Right hindlimb (tissue), 1 donor: Measurements from ENCODE around the gene NTN1.
"Not testable (repeated sequence)": the region's sequence is repeated elsewhere in the genome, so short reads cannot be mapped to it uniquely, and the experiment has no call there.

Experiments
- DNase-seq: peaks from one replicate; pipeline ENCODE4 v3.0.0-alpha.2; 2018

The NTN1 gene

GRCh38 chr17:9256751-9257629 is 235.7 kb downstream of the NTN1 start:
- DNase-seq = no peak

DNA sequence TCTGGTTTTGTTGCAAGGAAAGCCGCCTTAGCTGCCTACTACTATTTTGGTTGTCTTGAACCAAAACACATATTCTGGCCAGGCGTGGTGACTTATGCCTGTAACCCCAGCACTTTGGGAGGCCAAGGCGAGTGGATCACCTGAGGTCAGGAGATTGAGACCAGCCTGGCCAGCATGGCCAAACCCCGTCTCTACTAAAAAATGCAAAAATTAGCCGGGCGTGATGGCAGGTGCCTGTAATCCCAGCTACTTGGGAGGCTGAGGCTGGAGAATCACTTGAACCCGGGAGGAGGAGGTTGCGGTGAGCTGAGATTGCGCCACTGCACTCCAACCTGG is 236.3 kb downstream of the NTN1 start:
- DNase-seq = not testable (repeated sequence)

DNA sequence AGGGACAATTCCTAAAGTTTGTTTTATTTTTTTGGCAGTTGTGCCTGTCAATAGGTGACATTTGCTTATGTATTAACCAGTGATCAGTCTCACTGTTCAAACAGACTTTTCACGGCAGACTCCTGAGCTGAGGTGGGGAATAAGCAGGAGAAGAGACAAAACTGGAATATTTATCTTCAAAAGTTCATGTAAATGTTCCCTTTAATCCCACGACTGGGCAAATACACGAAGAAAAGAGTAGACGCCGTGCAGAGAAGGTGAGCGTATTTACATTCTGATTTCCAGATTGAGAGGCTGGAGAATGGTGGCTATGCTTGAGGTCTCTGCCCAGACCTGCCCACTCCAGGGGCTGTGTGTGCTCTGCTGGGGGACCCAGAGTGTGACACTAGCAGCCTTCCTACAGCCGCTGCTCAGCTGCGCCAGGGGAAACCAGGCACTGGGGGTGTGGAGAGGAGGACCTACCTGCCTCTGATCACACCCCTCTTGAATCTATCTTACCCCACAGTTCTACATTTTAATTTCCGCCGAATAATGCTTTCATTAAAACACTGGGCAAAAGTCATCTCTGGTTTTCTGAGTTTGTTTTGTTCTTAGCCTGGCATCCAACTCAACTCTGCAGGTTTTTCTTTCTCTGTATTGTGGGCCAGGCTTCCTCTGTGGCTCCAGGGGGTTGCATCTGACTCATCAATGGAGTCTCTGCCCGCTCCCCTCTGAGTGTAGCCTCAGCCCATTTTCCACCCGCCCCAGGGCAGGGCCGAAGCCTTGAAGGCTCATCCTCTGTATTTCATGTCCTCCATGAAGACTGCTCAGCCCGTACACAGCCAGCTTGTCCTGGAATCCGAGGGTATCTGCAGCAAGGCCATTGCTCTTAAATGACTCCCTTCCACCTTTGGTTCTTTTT is 237.1 kb downstream of the NTN1 start:
- no peak for DNase-seq

GRCh38 chr17:9259419-9259818 is 238.1 kb downstream of the NTN1 start:
- peak; percentile 52 for DNase-seq

DNA sequence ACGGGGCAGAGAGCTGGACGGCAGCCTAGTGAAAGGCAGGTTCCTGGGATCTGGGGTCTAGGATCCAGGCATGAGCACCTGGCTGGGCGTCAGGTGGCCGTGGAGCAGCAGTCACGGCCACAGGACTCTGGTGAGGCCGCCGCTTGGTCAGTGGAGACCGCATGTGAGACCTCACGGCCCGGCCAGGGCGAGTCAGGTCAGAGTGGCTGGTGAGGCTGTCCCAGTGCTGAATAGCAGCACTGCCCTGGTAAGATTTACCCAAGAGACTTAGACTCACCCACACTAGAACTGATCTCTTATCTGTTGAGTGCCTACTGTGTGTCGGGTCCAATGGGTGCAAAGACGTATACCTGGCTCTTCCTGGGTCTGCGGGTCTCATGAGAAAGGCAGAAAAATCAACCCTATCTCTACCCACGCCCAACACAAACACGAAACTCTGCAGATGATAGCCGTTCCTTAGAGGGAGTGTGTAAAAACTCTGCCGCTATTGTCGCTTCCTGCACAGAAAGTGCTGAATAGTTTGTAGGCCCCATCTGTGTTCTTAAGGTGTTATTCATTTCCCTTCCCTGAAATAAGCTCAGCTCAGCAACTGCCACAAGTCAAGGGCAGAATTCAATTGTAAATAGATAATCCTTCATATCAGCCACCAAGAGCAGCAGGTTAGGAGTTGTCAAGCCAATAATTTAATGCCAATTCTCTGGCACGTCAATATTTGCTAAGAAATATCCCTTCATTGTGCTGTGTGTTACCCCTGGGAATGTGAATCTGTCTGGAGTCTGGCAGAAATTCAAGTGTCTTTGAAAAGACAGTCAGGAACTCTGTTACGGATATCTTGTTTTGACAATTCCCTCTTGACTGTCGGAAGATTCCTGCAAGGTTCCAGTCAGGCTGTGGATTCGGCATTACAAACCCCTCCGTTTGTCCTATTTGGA is 240.0 kb downstream of the NTN1 start:
- DNase-seq = no peak

DNA sequence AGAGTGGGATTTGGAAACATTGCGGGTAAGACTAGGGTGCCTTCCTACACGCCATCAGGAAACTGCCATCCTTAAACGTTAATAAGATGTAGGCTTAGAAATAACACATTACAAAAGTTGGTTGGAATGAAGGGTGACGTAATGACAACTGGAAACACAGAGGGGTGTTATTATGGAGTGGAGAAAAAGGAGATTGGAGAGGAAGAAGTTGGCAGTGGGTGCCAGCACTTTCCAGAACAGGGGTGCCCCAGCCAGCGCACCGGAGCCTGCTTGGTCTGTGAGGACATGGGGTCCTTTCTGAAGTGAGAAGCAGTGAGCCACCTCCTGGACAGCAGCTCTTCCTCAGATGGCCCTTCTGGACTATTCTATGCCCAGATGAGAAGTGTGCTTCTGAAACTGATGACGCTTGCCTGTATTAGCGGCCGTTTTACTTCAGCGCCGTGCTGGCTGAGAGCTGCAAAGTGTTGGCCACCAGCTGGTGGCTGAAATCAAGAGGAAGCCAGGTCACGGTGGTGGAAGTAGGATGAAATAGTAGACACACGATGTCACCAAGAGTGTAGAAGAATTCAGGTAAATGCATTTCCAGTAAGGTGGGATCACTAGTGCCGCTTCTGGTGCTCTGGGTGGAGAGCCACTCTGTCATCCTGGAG is 244.8 kb downstream of the NTN1 start:
- DNase-seq = no peak

DNA sequence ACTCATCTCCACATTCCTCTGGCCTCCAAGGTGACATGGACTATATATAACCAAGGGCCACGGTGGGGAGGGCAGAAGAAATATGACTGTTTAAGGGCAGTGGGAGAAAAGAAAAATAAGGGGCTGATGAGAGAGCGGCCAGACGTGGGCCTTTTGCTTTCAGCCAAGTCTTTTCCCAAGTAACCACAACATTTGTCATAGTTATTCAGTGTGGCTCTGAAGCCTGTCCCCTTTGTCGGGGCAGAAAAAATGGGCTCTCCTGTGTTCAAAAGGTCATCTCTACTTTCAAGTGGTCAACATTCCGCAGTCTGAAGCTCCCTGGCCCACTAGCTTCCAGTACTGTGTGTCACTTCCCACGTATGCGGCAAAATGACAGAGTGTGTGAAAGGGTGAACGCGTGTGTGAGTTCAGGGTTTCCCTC is 245.4 kb downstream of the NTN1 start:
- no peak for DNase-seq

DNA sequence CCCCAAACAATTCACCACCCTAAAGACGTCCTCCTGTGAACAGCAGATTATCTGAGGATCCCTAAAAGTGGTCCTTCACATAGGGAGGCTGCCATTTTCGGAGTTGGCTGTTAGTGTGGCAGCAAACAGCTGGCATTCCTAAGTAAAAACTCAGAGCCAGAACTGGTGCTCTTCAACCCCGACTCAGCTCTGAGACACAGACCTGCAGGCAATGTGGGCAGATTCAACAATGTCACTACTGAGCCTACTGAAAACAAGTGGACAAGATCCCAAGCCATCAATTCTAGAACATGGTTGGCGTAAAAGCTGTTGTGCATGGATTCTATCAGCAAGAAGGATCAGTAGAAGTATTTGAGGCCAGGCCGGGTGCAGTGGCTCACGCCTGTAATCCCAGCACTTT is 247.2 kb downstream of the NTN1 start:
- no peak for DNase-seq

GRCh38 chr17:9269350-9270035 is 248.2 kb downstream of the NTN1 start:
- DNase-seq = no peak

- no peak for DNase-seq
These were observed 249.6 kb downstream of the NTN1 start for GRCh38 chr17:9270921-9271320.

- no peak for DNase-seq
These were observed 250.7 kb downstream of the NTN1 start for GRCh38 chr17:9271989-9272388.

DNA sequence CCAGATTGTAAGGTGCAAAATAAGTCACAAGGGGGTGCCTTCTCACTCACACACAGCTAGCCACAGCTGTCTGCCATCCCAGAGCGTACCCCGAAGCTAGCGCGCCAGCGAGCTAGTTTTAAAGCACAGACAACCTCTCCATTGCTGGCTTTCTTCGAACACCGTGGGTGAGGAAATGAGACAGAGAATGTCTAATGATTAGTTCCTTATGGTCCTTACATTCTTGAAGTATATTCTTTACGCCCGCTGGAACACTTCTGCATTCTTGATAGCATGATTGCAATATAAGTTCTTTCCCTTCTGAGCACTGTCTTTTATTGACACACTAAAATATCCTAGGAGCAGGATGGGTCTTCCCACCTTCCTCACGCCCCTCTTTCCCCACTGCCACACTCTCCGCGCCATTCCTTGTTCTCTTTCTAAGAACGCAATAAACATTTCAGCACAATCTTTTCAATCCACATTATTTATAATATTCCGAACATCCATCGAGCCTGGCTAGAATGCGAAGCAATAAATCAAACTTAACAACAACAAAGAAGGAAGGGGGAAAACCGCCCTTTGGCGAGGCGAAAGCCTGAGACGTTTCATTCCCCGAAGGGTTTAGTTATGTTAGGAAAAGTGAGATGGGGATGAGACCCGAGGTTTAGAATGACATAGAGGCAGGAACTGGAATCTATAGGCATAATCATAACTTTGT is 251.3 kb downstream of the NTN1 start:
- DNase-seq = peak; percentile 57

DNA sequence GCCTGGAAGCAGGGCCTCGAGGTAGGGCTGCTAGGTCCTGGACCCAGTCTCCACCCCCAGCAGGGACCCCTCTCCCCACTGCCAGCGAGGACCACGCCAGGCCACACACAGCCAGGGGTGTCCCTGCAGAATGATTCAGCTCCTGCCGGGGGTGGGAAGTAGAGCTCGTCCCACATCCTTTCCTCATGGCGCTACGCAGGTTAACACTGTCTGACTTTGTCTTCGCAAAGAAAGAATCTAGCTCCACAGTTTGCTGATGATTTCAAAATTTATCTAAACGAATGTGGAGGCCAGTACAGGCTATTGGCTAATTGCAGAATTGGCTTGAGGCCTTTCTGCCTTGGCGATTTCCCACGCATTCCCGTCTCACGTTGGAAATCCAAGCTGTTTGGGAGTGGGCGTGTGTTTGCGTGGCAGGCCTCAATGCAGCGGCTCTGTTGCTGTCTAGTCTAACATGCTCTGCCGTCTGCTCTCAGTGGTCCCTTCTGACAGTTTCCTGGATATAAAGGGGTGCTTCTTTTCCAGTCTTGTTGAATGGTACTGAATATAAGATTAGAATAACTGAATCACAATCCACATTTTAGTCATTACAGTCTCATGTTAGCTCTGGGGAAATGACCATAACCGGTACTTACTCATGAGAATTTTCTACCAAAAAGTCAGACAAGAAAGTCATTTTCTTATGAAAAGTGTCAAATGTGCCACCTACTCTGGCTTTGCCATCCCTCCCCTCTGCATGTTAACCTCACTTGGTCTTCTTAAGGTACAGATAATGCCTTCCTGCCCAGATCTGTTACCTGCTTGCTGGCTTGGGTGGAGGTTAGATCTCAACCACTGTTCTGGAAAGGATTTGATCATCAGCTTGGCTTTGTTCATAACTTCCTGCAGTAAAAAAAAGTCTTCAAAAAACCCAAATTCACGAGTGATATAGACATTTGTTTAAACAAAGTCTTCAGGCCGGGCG is 252.4 kb downstream of the NTN1 start:
- DNase-seq = peak; percentile 77

DNA sequence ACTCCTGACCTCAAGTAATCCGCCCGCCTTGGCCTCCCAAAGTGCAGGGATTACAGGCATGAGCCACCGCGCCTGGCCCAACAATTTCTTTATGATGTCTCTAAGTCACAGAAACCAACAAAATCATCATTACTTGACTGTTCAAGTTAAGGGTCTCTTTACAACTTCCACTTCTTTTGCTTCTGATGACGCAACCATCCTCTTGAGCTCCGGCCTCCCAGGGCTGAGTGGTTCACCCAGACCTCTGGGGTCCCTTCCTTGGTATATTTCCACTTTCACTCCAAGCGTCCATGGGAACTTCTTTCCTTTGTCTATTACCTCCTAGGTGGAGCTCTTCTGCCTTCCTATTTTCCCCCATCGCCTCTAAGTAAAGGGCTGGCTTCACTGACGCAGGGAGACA is 253.7 kb downstream of the NTN1 start:
- DNase-seq = no peak

GRCh38 chr17:9279893-9280292 is 258.6 kb downstream of the NTN1 start:
- no peak for DNase-seq

DNA sequence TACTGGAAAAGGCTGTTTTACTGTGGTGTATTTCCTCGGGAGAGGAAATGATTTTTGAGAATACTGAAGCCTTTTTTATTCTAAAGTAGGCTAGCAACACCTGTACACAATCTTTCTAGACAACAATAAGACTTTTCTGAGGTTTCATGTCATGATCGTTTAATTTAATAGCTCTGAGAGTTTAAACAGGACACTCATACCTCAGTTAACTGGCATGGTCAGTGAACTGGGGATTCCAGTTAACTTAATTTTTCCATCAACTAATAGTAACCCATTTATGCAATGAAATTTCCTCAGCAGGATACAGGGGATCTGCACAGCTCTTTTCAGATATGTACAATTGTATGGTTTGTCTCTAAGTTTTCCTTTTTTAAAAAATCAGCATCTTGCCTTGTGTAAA is 262.6 kb downstream of the NTN1 start:
- DNase-seq = no peak

DNA sequence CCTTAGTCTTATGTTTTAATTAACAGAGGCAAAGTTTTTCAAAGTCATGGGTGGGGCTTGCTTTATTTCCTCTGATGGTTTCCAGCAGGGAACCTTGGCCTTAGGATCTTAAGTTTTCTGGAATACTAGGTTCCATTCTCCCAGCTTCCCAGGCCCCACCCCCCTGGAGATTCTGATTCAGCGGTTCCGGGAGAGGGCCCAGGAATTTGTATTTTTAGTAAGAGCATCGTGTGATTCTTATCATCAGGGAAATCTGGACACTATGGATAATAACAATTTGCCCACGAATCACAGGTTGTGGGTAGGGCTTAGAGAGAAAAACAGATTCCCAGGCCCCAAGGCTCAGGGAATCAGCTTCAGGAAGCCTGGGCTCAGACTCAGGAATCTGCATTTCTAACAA is 263.6 kb downstream of the NTN1 start:
- DNase-seq = no peak

DNA sequence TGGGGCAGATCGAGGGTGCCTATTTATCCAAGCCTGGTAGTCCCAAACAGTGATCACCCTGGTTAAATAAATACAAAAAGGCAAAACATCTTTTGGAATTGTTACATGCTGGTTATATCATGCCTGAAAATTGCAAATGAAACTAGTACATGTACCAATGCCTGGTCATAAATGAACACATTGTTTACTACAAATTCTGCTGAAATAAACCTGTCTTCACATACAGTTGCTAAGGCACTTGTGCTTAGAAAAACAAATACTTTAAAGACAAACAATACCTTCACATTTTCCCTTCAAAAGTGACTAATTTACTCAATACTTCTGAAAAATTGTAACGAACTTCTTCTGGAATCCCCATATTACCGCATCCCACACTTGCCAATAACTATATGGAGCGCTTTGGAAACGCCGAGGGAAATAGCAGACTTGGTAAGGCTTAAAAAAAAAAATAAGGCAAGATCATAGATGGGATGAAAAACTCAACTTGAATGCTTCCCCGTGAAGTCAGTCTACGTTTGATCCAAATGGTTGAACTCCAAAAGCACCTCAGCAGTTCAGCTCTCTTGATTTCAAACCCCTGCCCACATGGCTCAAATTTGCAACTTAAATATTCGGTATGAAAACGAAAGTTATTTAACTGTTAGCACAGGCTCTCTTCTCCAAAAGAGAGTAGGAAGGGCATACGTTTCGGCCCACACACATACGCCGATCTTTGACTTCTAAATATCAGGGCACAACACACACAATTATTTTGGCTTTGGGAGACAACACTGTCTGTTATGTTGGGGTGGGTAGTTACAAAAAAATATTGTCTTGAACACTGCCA is 264.5 kb downstream of the NTN1 start:
- DNase-seq = no peak

DNA sequence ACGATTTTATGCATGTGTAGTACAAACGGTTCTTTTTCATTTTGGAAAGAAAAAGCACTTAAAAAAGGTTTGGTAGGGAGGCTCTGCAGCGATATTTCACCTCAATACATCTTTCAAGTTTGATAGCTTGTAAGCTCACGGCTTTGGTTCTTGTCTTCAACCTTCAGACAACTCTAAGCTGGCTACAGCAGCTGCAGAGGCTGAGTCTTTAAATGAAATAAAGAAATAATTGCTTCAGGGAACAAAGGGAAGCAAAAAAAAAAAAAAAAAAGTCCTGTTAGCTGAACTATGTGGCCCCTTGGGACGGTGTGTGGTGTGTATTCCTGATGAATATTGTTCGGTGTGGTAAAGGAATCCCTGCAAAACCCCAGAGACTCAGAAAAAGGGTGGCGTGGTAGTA is 265.1 kb downstream of the NTN1 start:
- DNase-seq = no peak
